DOHH2 (cell line): Measurements from ENCODE around the gene PRB3.

Experiments
- H3F3A ChIP-seq: fragments of 200-600 bp; sonication (generic), shearing (Covaris generic); 2 replicates; pipeline ENCODE4 v1.6.0; 2016; ENCODE audit warnings: antibody characterized with exemption, mild to moderate bottlenecking; ENCODE audit not compliant: control insufficient read depth, insufficient read depth
- H3K27ac ChIP-seq: fragments of 200-600 bp; sonication (generic); 2 replicates; pipeline ENCODE4 v1.5.1; 2014; ENCODE audit warnings: low read depth, mild to moderate bottlenecking, low read length, moderate library complexity
- H3K27me3 ChIP-seq: fragments of 200-600 bp; sonication (generic); 2 replicates; pipeline ENCODE4 v1.6.1; 2014; ENCODE audit warnings: mild to moderate bottlenecking, low read length, mixed read lengths; ENCODE audit not compliant: control insufficient read depth
- H3K36me3 ChIP-seq: fragments of 200-600 bp; sonication (generic); 2 replicates; pipeline ENCODE4 v1.6.1; 2014; ENCODE audit warnings: mild to moderate bottlenecking, low read length, moderate library complexity, mixed read lengths; ENCODE audit not compliant: control insufficient read depth
- H3K4me1 ChIP-seq: fragments of 200-600 bp; sonication (generic); 2 replicates; pipeline ENCODE4 v1.6.1; 2014; ENCODE audit warnings: mild to moderate bottlenecking, low read length, mixed read lengths; ENCODE audit not compliant: control insufficient read depth
- H3K4me2 ChIP-seq: fragments of 200-600 bp; sonication (generic); 2 replicates; pipeline ENCODE4 v1.6.0; 2014; ENCODE audit warnings: mild to moderate bottlenecking, low read length, moderate library complexity
- H3K4me3 ChIP-seq: fragments of 200-600 bp; sonication (generic); 2 replicates; pipeline ENCODE4 v1.5.1; 2014; ENCODE audit warnings: mild to moderate bottlenecking, low read length, mixed read lengths
- H3K79me2 ChIP-seq: fragments of 200-600 bp; sonication (generic); 2 replicates; pipeline ENCODE4 v1.6.1; 2014; ENCODE audit warnings: mild to moderate bottlenecking, low read length, mixed read lengths; ENCODE audit not compliant: control insufficient read depth
- H3K9me2 ChIP-seq: fragments of 200-600 bp; sonication (generic); replicated peaks from 2 replicates; pipeline ENCODE4 v1.6.1; 2014; ENCODE audit warnings: mild to moderate bottlenecking, low read length, mixed read lengths; ENCODE audit not compliant: control insufficient read depth
- H3K9me3 ChIP-seq: fragments of 200-600 bp; sonication (generic); 2 replicates; pipeline ENCODE4 v1.6.1; 2014; ENCODE audit warnings: antibody characterized with exemption, low read length, mixed read lengths; ENCODE audit not compliant: control insufficient read depth, insufficient read depth
- H4K20me1 ChIP-seq: fragments of 200-600 bp; sonication (generic); 2 replicates; pipeline ENCODE4 v1.6.0; 2014; ENCODE audit warnings: low read depth, mild to moderate bottlenecking, antibody characterized with exemption, low read length, moderate library complexity; ENCODE audit not compliant: control insufficient read depth, insufficient read depth
- EZH2phosphoT487 ChIP-seq: fragments of 200-600 bp; sonication (generic); IDR thresholded peaks from 2 replicates; pipeline ENCODE4 v1.6.1; 2017; ENCODE audit warnings: borderline replicate concordance, mild to moderate bottlenecking, antibody characterized with exemption, low read length, moderate library complexity, mixed read lengths
- TF ChIP-seq, protein P1 (sequence below): fragments of 200-600 bp; sonication (generic); IDR thresholded peaks from one replicate; pipeline ENCODE4 v1.5.1; 2014; ENCODE audit warnings: antibody characterized with exemption, mild to moderate bottlenecking, low read depth, low read length; ENCODE audit not compliant: poor library complexity, severe bottlenecking

Gene PRB3

DNA sequence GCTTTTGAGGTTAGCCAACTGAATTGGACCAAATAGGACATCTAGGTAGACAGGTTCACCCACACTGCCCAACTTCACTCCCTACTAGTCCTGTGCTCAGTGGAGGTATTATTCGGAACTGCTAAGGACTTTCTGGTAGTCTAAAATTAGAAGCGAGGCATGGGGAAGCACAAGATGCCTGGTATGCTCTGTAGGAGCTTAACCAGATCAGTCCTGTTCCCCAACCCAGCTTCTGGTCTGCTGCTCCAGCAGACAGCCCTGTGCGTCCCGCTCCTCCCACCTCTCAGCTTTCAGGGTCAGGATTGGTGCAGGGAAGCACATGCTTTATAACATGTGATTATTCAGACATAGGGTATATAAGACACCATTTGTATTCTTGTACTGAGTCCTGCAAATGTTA is 31.2 kb downstream of the PRB3 start:
- Histone ChIP-seq H3F3A (no peaks in the 10 kb centered on the region), H3K36me3 (no peaks in the 10 kb centered on the region), H3K4me3 (no peak overlapping the region), H3K79me2 (no peaks in the 10 kb centered on the region), H3K4me2 (no peak overlapping the region), H3K27me3 (0 out of 2 replicates have a peak, but pooled peaks cover 3% of the 10 kb centered on the region), H3K4me1 (no peaks in the 10 kb centered on the region), H3K9me2 (no peaks in the 10 kb centered on the region), H3K9me3 (no peaks in the 10 kb centered on the region), H3K27ac (no peak overlapping the region), H4K20me1 (no peaks in the 10 kb centered on the region)
- no peak for TF ChIP-seq EZH2phosphoT487
- TF ChIP-seq, protein P1, sequence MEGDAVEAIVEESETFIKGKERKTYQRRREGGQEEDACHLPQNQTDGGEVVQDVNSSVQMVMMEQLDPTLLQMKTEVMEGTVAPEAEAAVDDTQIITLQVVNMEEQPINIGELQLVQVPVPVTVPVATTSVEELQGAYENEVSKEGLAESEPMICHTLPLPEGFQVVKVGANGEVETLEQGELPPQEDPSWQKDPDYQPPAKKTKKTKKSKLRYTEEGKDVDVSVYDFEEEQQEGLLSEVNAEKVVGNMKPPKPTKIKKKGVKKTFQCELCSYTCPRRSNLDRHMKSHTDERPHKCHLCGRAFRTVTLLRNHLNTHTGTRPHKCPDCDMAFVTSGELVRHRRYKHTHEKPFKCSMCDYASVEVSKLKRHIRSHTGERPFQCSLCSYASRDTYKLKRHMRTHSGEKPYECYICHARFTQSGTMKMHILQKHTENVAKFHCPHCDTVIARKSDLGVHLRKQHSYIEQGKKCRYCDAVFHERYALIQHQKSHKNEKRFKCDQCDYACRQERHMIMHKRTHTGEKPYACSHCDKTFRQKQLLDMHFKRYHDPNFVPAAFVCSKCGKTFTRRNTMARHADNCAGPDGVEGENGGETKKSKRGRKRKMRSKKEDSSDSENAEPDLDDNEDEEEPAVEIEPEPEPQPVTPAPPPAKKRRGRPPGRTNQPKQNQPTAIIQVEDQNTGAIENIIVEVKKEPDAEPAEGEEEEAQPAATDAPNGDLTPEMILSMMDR = no peak

DNA sequence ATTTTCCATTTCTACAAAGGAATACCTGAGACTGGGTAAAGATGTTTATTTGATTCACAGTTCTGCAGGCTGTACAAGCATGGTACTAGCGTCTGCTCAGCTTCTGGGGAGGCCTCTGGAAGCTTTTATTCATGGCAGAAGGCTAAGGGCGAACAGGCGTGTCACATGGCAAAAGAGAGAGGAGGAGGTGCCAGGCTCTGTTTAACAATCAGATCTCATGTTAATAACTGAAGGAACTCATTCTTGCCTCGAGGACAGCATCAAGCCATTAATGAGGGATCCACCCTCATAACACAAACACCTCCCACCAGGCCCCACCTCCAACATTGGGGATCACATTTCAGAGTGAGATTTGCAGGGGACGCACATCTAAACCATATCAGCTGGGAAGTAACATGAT is 36.0 kb downstream of the PRB3 start:
- Histone ChIP-seq H3K79me2 (no peaks in the 10 kb centered on the region), H3K27me3 (0 out of 2 replicates have a peak, but pooled peaks cover 3% of the 10 kb centered on the region), H3K9me3 (no peaks in the 10 kb centered on the region), H3K27ac (no peak overlapping the region), H3F3A (no peaks in the 10 kb centered on the region), H3K4me1 (no peaks in the 10 kb centered on the region), H4K20me1 (no peaks in the 10 kb centered on the region; the same call in 1 of the 2 replicates), H3K4me2 (no peak overlapping the region), H3K4me3 (no peak overlapping the region), H3K9me2 (no peaks in the 10 kb centered on the region), H3K36me3 (no peaks in the 10 kb centered on the region)
- TF ChIP-seq EZH2phosphoT487 = no peak
- TF ChIP-seq, protein P1 = no peak

DNA sequence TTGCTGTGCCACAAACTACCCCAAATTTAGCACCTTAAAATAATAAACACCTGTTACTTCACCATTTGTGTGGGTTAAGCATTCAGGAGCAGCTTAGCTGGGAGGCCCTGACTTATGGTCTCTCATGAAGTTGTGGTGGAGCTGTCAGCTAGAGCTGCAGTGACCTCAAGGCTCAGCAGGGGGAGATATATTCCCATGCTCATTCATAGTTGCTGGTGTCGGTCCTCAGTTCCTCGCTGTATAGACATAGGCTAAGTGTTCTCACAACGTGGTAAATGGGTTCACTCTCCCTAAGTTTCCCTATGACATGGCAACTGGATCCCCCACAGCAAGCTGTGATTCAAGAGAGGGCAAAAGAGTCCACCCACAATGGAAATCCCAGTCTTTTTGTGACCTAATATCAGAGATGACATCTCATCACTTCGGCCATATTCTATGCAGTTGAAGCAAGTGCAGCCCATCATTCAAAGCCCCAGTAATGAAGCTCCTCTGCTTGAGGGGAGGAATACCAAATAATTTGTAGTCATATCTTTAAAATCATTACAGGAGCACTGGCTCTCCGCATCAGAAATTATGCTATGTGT is 41.1 kb downstream of the PRB3 start:
- peaks cover 3% of the 10 kb centered on the region; the same call in 1 of the 2 replicates for H3K27me3 ChIP-seq
- no peak for TF ChIP-seq EZH2phosphoT487
- TF ChIP-seq, protein P1 = peak; percentile 72

More for the DNA sequence above, 41.1 kb downstream of the PRB3 start:
- Histone ChIP-seq H3K27ac (no peak overlapping the region), H3K4me2 (no peak overlapping the region), H4K20me1 (no peaks in the 10 kb centered on the region; the same call in 1 of the 2 replicates), H3F3A (no peaks in the 10 kb centered on the region), H3K4me3 (no peak overlapping the region), H3K9me3 (no peaks in the 10 kb centered on the region), H3K79me2 (no peaks in the 10 kb centered on the region), H3K4me1 (no peaks in the 10 kb centered on the region), H3K9me2 (no peaks in the 10 kb centered on the region), H3K36me3 (no peaks in the 10 kb centered on the region)
